AG04450 (cell line): ENCODE results near the gene PRPF18. TPM values are rescaled to one million over a fixed set of nuclear protein-coding genes. Genes with fewer than 3 reads are reported as not detected.

ENCODE experiments used
- CTCF ChIA-PET: fragments of 300-600, 350-600 bp; formaldehyde crosslinking; extraction: SDS; loops from one replicate; lab custom pipeline; 2022; ENCODE audit warnings: antibody characterized with exemption, inconsistent platforms; lab: Charles Lee
- POLR2A ChIA-PET: fragments of 350-600 bp; formaldehyde crosslinking; extraction: SDS; loops from one replicate; lab custom pipeline; 2021; ENCODE audit warnings: antibody characterized with exemption, inconsistent platforms; lab: Yijun Ruan, JAX
- DNase-seq: peaks from one replicate; pipeline ENCODE4 v3.0.0-alpha.2; 2011; ENCODE audit warnings: low read depth, low spot score
- H3K27ac ChIP-seq: one replicate; pipeline ENCODE4 v1.5.1; 2012; ENCODE audit warnings: low read depth, low read length, control low read depth
- H3K27me3 ChIP-seq: one replicate; pipeline ENCODE4 v1.6.0; 2012; ENCODE audit warnings: low read length; ENCODE audit not compliant: control insufficient read depth, insufficient read depth
- H3K4me3 ChIP-seq: 2 replicates; pipeline ENCODE4 v1.5.1; 2011; ENCODE audit warnings: mild to moderate bottlenecking, low read depth, low read length, control low read depth
- H3K9me3 ChIP-seq: 2 replicates; pipeline ENCODE4 v1.5.1; 2012; ENCODE audit warnings: low read length; ENCODE audit not compliant: control insufficient read depth, insufficient read depth
- CTCF ChIP-seq: IDR thresholded peaks from 2 replicates; pipeline ENCODE4 v1.5.1; 2011; ENCODE audit warnings: low read depth, low read length, control low read depth, inconsistent platforms
- polyA plus RNA-seq: library from polyadenylated mRNA; depleted of rRNA; stranded (reverse); fragments of >200 nt; gene quantifications from 2 replicates; pipeline ENCODE4 v1.2.3, GENCODE V29; 2011

Gene PRPF18
- polyA plus RNA-seq, 1 experiment = 25.4 TPM

DNA sequence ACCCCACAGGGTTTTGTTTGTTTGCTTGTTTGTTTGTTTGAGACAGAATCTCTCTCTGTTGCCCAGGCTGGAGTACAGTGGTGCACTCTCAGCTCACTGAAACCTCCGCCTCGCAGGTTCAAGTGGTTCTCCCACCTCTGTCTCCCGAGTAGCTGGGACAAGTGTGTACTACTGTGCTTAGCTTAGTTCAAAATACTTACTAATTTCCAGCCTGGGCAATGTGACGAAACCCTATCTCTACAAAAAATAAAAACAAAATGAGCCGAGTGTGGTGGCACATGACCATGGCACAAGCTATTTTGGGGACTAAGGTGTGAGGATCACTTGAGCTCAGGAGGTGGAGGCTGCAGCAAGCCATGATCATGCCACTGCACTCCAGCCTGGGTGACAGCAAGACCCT lies 15.2 kb upstream of the PRPF18 start:
- Histone ChIP-seq H3K27ac (no peak overlapping the region), H3K9me3 (no peaks in the 10 kb centered on the region), H3K27me3 (peaks cover 2% of the 10 kb centered on the region), H3K4me3 (no peak overlapping the region)
- no peak for DNase-seq
- no peak for TF ChIP-seq CTCF
- ChIA-PET POLR2A (no interaction called here), CTCF (no interaction called here)

- CTCF ChIA-PET = interaction anchor here (3.0 kb wide), 1 partner anchor 13 kb away, joined by 9 read pairs; the partner anchor contains the start of gene PRPF18
- DNase-seq = no peak
- no peak overlapping the region for H3K4me3 ChIP-seq
- TF ChIP-seq CTCF = no peak
- no peak overlapping the region for H3K27ac ChIP-seq
- H3K9me3 ChIP-seq = no peaks in the 10 kb centered on the region
- POLR2A ChIA-PET = no interaction called here
- H3K27me3 ChIP-seq = no peaks in the 10 kb centered on the region
Observed at GRCh38 chr10:13573960-13574359, 12.8 kb upstream of the PRPF18 start.

DNA sequence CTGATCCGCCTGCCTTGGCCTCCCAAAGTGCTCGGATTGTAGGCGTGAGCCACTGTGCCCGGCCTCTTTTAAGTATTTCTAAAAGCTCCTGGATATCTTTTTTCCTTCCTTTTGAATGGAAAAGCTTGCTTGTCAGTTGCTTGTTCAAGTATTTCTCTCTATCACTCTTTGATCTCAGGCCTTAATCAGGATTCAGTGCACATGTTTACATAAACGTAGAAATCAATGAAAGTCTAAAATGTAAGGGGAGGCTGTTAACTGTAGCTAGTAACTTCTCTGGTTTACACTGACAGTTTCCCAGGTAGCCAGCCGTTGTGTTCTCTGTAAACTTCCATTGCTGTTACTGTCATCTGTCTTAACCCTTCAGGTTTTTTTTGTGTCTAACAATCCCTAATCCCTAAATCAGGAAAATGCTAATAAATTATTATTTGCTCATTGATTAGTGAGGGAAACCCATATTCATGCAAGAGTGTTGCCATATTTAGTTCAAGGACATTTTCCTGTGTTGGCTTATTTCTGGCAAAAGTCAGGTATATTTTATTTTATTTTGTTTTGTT lies 1.5 kb upstream of the PRPF18 start:
- no peak for TF ChIP-seq CTCF
- no peak for DNase-seq
- H3K9me3 ChIP-seq = no peaks in the 10 kb centered on the region
- no peak overlapping the region for H3K4me3 ChIP-seq
- peaks cover 7% of the 10 kb centered on the region for H3K27me3 ChIP-seq
- no peak overlapping the region for H3K27ac ChIP-seq
- CTCF ChIA-PET = interaction anchor here (0.5 to 1.0 kb wide), 4 partner anchors 17 to 217 kb away, joined by 3 to 4 read pairs (median 3); no protein-coding TSS in a partner anchor
- POLR2A ChIA-PET = no interaction called here

DNA sequence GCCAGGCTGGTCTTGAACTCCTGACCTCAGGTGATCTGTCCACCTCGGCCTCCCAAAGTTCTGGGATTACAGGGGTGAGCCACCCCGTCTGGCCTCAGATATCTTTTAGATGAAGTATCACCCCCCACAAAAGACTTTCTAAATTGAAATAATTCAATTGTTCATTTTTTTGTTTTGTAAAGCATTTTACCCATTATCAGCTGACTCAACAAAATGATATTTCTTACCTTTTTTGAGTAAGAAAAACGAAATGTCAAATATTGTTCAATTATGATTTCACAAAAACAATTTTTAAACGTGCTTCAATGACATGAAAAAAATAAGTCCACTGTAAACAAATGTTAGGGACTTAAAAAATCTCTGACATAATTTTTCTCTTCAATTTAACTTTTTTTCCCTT lies 822 bp upstream of the PRPF18 start:
- H3K4me3 ChIP-seq = no peak overlapping the region
- TF ChIP-seq CTCF = no peak
- CTCF ChIA-PET = interaction anchor here (0.5 to 1.8 kb wide), 5 partner anchors 10 to 214 kb away, joined by 3 to 14 read pairs (median 5); no protein-coding TSS in a partner anchor
- H3K9me3 ChIP-seq = no peaks in the 10 kb centered on the region
- POLR2A ChIA-PET = no interaction called here
- H3K27ac ChIP-seq = no peak overlapping the region
- no peak for DNase-seq
- peaks cover 7% of the 10 kb centered on the region for H3K27me3 ChIP-seq

GRCh38 chr10:13587391-13587790 lies 626 bp downstream of the PRPF18 start:
- ChIA-PET POLR2A (no interaction called here), CTCF (interaction anchor here (0.7 to 1.8 kb wide), 9 partner anchors 9 to 215 kb away, joined by 3 to 14 read pairs (median 8); no protein-coding TSS in a partner anchor)
- DNase-seq = no peak
- no peak for TF ChIP-seq CTCF
- no peaks in the 10 kb centered on the region for H3K9me3 ChIP-seq
- peaks cover 7% of the 10 kb centered on the region for H3K27me3 ChIP-seq
- peak overlapping the region; percentile 100 for H3K4me3 ChIP-seq
- H3K27ac ChIP-seq = no peak overlapping the region
